Measurements from ENCODE around the gene CDADC1.

Gene CDADC1

DNA sequence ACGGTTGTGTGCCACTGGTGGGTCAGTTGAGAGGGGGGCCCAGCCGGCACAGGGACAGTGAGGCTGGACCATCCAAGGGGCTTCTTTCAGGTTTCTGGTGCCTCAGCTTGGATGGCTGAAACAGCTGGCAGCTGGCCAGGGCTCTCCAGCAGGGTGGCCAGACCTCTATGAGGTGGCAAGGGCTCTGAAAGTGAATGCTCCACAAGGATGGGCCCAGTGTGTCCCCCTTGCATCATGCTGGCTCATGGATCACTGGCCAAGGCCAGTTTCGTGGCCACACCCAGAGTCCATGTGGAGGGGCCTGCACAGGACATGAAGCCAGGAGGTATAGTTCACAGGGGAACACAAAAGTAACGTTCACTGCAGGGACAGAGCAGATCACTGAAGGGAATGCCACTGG is 49.6 kb downstream of the CDADC1 start:
- no peak for DNase-seq

DNA sequence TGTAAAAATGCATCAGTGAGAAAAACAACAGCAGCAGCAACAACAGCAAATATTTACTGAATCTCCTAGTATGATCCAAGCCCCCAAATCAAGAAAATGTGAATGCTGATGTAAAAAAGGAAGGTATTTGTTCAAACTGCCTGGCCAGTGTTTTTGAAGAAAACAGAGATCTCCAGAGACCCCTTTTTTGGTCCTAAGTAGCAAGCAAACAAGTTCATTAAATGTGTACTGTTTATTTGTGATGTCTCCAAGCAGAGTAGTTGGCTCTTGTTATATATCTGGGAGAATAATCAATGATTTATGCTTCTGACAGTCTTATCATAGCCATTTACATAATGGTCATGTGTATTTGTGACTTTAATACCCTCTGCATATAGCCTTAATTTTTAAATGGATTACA is 50.7 kb downstream of the CDADC1 start:
- DNase-seq = no peak

DNA sequence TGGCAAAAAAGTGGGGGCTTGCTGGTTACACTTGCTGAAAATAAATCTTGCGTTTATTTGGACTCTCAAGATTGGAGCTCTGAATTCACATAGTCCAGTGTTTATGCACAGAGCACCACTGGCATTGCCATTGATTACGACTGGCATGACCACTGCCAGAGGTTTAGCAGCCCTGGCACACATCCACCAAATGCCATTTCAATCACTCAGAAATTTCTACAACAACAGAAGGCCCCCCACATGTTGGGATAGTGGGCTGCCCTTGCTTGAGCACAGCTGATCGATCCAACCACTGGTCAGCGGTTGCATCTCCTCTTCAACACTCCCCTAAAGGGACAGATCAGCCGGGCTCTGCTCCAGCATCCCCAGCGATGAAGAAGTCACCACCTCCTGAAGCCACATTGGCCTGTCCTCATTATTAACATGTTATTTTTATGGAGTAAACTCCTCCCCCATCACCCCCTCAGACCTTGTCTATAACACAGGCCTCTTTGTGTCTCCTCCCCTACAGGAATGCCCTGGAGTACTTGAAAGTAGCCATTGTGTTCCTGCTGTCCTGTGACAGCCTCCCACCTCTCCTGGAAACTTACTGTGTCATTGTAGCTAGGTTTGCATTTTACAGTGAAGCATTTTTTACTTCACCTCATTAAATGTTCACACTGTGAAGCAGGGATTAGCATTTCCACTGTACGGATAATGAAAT is 51.3 kb downstream of the CDADC1 start:
- no peak for DNase-seq

DNA sequence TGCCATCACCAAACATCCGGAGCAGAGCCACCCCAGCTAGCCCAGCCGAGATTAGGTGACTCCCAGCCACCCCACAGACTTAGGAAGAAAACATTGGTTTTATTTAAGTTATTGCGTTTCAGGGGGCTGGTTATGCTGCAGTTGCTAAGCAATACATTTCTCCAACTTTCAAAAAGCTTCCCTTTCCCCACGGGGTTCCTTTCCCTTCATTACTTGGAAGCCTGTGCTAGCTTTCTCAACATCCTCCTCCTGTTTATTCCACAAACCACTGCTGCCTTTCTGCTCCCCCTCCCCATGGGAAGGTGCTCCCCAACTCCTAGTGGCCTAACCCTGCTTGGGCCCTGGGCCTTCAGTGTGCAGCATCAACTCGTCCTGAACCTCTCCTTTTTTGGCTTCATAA is 52.6 kb downstream of the CDADC1 start:
- DNase-seq = no peak

DNA sequence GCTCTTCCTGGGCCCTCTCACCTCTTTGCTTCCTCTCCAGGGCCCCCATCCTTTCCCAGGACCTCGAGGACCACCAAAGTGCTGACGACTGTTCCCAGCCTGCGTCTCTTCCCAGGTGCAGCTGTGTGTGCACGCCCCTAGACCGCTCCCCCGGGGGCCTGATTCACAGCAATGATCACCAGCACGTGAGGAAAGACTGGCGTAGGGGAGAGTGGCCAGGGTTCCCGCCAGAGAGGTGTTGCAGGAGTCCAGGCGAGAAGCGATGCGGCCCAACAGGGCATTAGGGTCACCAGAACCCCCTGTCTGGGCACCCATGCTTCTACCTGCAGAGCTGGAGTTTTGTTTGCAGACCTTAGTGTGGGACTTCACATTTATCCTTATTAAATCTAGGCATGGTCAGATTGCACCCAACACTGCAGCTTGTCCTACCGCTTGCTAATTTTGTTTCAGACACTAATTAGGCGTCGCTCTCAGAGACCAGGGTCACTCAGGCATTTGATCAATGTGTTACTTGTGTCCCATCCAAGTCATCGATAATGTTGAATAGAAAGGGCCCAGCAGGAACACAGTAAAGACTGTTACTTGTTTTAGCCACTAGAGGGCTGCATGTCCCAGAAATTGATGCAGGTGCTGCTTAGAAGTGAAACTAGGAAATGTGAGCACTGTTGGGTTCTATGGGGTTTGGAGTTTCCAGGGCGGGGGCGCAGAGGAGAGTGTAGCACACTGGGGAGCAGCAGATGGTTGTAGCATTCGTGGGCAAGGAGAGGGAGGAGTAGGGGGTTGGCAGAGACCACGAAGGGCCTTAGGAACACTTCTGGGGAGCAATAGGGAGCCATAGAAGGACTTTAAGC is 53.2 kb downstream of the CDADC1 start:
- DNase-seq = peak; percentile 56

DNA sequence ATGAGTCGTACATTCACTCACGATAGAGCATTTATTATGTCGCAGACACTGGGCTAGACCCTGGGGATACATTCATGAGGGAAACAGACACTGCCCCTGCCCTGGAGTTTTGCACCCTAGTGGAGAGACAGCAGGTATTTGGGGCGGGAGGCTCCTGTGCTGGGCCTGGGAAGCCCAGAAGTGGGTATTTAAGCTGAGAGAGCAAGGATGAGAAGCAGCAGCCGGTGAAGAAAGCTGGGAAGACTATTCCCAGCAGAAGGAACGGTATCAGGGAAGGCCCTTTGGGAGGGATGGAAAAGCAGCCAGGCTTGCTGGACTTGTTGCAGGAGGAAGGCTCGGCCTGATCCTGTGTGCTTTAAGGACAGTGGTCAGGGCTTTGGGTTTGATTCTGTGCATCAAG is 54.5 kb downstream of the CDADC1 start:
- no peak for DNase-seq

DNA sequence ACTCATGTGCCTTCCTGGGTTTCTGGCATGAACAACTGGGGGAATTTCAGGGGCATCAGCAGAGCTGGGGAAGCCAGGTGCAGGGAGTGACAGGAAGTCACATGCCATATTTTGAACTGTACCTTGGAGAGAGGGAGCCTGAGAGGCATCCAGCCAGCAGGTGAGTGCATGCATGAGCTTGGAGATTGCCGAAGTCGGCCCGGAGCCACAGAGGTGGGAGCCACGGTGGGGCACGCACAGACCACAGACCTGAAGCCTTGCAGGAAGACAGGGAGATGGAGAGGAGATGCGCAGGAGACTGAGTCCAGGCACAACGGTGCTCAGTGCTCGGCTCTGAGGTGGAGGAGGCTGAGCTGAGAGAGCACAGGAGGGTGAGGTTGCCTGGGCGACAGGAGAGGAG is 55.1 kb downstream of the CDADC1 start:
- no peak for DNase-seq

DNA sequence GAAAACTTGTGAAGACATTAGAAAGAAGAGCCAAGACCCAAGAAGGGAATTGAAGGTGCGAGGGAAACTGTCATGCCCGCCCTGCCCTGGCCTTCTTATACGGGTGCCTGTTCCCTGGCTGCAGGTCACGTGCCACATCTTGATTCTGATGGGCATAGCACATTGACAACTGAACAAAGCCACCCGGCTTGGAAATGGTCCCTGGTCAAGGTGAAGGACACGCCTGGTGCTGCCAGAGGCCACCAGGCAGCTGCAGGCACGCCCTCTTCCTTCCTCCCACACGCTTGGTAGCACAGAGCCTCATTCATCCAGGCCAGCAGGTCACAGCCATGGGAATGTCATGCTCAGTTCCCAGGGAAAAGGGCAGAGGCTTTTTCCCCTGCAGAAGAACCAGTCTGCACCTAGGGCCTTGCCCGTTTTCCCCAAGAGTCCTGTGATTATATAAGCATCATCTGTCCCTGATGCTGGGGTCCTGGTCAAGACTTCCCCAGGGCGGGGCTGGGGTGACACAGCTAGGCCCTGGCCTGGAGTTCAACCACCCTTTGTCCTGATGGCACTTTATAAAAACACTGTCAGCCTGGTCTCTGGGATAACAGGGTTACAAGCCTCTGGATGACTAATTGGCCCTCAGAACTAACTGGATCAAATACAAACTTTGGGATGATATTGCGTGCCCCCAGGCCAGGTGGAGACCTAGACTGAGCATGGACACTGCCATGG is 56.0 kb downstream of the CDADC1 start:
- DNase-seq = no peak

DNA sequence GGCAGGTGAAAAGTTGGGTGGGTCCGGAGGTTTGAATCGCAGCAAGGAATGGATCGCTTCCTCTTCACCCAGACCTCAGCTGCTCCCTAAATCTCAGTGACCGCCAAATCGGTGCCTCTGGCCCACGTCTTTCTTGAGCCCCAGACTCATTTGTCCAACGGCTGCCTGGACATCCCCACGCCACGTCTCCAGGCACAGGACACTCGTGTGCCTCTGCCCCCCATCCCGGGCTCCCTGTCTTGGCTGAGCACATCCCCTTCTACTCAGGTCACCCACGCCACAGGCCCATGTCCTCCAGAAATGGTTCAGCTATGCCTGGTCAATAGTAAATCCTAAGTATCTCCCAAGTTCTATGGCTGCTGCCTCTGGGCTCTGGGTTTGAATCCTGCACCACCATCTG is 56.6 kb downstream of the CDADC1 start:
- no peak for DNase-seq

DNA sequence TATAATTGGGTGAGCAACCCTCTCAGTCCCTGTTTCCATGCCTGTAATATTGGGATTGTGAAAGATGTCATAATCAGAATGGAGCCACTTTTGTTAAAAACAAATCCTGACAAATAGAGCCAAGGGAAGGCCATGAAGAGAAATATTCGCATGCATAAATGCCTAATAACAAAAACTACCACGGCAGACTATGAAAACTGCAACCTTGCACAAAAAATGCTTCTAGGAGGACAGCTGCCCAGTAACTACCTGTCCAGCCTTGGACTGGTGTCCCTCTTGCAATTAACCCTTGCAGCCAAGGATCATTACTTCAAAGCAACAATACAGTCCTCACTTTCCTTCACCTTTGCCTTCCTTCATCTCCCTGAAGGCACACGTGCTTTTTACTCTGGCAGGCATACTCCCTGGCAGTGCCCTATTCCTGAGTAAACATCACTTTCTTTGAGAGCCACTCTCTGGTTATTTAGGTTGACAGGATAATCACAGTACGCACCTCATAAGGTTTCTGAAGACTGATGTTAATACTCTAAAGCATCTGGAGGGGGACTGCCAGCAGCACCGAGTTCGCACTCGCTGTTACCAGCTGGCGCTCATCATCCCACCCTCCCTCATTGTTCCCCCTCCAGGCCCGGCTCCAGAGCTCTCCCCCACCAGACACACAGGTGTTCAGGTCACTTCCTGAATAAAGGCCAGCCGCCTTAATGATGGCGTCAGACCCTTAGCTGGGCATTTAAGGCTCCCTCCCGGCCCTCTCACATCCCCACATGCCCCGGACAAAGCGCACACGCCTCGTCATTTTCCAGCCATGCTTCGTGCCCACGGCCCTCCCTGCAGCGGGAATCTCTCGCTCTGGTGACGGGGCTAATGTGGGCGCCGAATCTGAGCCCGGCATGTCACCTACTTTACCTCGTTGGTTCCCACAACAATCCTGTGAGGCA is 57.3 kb downstream of the CDADC1 start:
- no peak for DNase-seq

DNA sequence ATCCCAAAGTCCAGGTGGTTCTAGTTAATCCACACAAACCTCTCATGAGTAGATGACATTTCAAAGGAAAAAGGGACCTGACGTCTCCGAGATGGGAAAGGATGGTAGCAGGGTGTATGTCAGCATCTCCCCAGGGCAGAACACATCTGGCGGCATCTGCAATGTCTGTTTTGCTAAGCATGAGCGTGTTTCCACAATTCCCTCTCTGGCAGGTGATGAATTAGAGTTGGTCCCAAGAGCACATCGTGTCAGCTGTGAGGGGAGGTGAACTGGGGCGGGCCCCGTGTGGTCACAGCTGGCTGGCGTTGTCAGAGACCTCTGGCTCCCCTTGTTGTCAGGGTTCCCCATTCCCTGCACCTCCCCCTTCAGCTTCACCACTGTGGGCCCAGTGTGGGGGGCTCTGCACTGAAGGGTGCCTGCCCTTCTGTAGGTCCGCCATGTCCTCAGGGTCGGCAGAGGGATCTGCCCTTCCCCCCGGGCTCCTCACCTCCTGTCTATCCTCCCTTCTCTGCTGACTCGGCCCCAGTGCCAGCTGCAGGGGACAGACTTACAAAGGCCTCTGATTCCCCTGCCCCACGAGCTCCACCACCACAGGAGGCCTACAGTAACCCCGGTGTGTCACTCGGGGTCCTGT is 58.2 kb downstream of the CDADC1 start:
- no peak for DNase-seq

DNA sequence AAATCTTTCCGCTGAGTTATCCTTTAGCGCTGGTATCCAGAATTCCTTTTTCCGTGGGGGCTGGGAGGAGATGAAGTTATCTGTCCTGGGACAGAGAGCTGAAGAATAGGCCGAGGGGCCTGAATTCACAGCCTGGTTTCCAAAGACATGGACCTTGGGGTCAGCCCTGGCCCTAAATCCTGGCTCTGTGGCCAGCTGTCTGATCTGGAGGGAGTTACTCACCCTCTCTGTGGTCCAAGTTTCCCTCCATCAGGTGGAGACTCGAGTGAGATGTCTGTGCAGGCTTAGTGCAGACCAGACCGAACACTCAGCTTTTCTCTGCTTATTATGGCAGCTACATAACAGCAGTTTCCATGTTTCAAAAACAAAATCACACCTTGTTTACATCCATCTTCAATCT is 59.6 kb downstream of the CDADC1 start:
- DNase-seq = no peak

DNA sequence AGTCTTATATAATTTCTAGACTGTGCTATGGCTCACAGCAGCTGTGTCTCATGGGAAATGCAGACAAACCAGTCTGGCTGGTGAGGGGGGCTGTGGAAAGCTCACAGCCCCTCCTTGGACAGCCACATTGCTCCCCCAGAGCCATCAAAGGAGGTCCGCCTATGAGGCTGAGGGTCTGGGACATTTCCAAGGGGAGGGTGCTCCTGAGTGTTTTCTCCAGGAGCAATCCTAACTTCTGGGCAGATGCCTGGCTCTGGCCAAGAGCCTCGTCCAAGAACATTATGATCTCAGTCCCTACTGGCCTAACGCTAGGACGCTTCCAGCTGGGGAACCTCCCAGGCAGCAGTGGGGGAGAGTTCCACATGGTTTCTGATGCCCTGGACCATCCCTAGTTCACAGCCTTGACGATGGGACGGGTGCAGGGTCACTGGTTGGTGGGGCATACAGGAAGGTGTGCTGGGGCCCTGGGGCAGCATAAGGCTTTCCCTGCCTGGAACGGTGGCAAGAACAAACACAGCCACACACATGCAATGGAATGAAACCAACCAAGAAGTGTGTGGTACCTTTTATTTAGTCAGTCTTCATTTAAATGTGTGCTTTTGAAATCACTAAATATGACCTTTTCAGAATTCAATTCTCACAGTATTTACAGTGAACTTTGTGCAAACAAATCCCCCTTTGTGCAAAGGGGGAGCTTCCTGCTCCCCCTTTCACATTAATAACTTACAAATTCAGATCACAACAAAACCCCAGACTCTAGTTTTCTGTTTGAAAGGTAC is 60.6 kb downstream of the CDADC1 start:
- no peak for DNase-seq

DNA sequence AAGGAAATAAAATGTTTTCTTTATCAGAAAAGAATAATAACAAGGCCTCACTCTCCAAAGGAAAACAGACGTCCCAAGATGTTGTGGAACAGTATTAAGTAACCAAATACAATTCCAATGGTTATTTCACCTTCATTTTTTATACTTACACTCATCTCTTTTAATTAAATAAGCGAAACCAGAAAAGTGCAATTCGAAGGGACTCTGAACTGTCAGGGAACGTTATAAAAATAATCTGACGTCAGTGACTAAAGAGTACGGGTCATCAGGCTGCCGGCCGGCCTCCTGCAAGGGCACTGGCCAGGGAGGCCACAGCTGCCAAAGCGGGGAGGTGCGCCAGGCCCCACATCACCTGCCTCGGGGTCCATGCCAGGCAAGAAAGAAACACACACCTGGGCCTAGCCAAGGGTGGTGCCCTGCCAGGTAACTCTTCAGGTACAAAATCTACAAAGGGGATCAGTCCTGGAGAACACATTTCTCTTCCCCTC is 61.2 kb downstream of the CDADC1 start:
- no peak for DNase-seq

DNA sequence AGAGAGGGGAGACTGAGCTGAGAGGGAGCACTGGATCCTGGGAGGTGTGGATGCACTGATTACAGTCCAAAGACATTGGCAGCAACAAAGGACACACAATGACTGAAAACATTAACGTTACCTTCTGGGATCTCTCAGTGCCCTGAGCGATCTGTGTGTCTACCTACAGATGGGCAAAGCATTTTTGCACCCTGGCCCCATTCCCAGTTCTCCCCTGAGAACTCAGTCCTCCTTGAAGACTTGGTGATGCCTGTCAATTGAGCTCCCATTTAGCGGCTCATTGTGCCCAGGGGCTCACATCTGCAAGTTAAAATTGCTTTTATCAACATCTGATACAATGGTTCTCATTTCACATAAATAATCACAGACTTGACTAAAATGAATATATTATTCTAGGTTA is 62.5 kb downstream of the CDADC1 start:
- no peak for DNase-seq

DNA sequence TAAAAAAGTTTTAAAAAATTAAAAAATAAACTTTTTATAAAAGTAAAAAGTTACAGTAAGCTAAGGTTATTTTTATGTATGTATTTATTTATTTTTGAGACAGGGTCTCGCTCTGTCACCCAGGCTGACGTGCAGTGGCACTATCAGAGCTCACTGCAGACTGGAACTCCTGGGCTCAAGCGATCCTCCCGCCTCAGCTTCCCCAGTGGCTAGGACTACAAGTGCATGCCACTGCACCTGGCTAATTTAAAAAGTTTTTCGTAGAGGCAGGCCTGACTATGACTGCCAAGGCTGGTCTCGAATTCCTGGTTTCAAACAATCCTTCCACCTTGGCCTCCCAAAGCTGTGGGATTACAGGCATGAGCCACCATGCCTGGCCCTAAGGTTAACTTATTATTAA is 64.1 kb downstream of the CDADC1 start:
- no peak for DNase-seq

DNA sequence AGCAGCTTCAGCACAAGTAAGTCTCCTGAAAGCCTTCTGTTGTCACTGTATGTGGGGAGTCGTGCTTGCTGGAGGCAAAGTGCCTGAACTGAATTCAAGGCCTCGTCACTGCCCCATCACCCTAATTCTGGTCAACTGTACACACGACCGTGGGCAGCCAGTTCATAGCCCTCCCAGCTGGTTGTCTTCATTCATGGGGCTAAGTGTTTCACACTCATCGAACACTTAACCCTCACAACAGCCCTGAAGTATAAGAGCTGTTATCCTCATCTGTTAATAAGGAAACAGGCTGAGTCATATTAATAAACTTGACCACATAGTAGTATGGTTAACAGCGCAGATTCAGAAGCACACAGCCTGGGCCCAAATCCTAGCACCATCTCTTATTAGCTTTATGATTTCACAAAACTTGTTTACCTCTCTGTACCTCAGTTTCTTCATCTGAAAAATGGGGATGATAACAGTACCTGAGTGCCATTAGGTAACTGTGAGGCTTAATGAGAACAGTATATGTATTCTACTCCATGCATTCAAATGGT is 66.7 kb downstream of the CDADC1 start:
- no peak for DNase-seq

DNA sequence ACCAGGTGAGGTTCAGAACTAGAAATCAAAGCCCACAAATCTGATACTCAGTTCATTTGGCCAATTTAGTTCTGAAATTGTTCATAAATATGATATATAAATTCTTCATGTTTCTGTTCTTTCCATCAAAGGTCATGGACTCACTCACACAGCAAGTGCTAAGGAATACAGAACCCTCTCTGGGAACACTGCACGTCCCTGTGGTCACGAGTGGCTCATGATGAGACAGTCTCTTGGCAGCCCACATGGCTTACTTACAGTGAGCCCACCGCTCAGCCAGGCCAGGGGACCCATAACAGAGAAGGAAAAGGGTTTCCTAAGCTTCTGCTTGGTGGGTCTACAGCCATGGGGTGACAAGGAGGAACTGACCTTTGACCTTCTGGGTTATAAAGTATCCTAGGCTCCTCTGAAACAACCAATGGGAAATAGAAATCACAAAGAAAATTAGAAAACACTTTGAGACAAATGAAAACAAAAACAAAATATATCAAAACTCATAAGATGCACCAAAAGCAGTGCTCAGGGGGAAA is 67.4 kb downstream of the CDADC1 start:
- no peak for DNase-seq

DNA sequence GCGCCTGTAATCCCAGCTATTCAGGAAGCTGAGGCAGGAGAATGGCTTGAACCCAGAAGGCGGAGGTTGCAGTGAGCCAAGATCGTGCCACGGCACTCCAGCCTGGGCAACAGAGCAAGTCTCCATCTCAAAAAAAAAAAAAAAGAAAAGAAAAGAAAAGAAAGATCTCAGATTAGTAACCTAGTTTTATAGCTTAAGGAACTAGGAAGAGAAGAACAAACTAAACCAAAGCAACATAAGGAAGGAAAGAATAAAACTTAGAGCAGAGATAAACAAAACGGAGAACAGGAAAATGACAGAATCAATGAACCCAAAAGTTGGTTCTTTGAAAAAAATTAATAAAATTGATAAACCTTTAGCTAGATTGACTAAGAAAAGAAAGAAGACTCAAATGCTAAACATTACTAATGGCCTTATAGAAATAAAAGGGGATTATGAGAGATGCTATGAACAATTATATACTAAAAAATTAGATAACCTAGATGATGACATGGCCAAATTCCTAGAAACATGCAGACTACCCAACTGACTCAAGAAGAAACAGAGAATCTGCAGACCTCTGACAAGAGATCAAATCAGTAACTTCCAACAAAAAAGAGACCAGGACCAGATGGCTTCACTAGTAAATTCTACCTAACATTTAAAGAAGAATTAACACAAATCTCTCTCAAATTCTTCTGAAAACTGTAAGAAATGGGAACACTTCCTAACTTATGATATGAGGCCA is 68.2 kb downstream of the CDADC1 start:
- no peak for DNase-seq

DNA sequence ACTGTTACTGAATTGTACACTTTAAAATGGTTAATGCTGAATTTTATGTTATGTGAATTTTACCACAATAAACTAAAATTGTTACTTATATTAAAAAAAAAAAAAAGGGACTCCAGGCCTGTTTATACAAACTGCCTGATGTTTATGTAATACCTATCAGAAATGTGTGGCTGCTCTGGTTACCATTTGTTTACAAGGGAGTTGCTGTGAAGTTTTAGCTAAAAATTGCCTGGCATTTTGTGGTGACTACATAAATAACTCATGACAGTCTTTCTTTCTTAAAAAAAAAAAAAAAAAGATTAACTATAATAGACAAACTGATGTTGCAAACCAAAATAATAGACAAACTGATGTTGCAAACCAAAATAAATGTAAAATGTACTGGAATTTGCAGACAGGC is 71.8 kb downstream of the CDADC1 start:
- no peak for DNase-seq
